Testis (tissue), 3 donors: ENCODE data around the gene MAPK10. TPM values are rescaled to one million over a fixed set of nuclear protein-coding genes. Genes with fewer than 3 reads are reported as not detected.
"Not testable (repeated sequence)": the region's sequence is repeated elsewhere in the genome, so short reads cannot be mapped to it uniquely, and the experiment has no call there.

ENCODE experiments used
- DNase-seq: peaks from one replicate; pipeline ENCODE4 v3.0.0-alpha.2; 2019
- H3K27ac ChIP-seq, 2 donors: fragments of 200-600 bp; sonication (generic); one replicate each; pipeline ENCODE4 v1.5.1; 2019
- H3K27me3 ChIP-seq: fragments of 200-600 bp; sonication (generic); one replicate; pipeline ENCODE4 v1.5.1; 2019
- H3K36me3 ChIP-seq: fragments of 200-600 bp; sonication (generic); one replicate; pipeline ENCODE4 v1.5.1; 2017; ENCODE audit warnings: low read depth; ENCODE audit errors: missing control alignments
- H3K4me1 ChIP-seq: fragments of 200-600 bp; sonication (generic); one replicate; pipeline ENCODE4 v1.5.1; 2019
- H3K4me3 ChIP-seq, 2 donors: fragments of 200-600 bp; sonication (generic); one replicate each; pipeline ENCODE4 v1.5.1; 2017 to 2019
- H3K9me3 ChIP-seq: fragments of 200-600 bp; sonication (generic); one replicate; pipeline ENCODE4 v1.5.1; 2017
- CTCF ChIP-seq, 3 experiments: fragments of 450-650 bp in 2 of 3; fragments of 200-600 bp in 1 of 3; sonication (generic) in 1 of 3; IDR thresholded peaks; one replicate each; pipeline ENCODE4 v1.5.1; 2016 to 2019; ENCODE audit warnings: antibody characterized with exemption in 3 of 3, mild to moderate bottlenecking in 2 of 3, moderate library complexity in 1 of 3
- POLR2A ChIP-seq: fragments of 450-650 bp; IDR thresholded peaks from one replicate; pipeline ENCODE4 v1.6.1; 2017; ENCODE audit warnings: antibody characterized with exemption, mild to moderate bottlenecking, moderate library complexity
- WGBS, 2 donors: methylation state at CpG; one replicate each; pipeline ENCODE4 v1.1.5; 2018; 5-methylcytosine and 5-hydroxymethylcytosine counted together
- intact Hi-C: fragments of 100-400 bp; cut with DNase I; formaldehyde crosslinking; loops from one replicate; pipeline ENCODE4 v1.15.1; 2023; ENCODE audit warnings: low total_unique reads
- polyA plus RNA-seq: library from polyadenylated mRNA; stranded (reverse); fragments of 350-450 nt; fragmentation: Illumina TruSeq; extraction: RNeasy Lipid Tissue Mini Kit (QIAGEN cat#74804); gene quantifications from one replicate; pipeline ENCODE4 v1.2.3, GENCODE V29; 2014; ENCODE audit warnings: low read depth, low replicate concordance; ENCODE audit not compliant: insufficient read depth
- total RNA-seq, 2 donors: library from RNA; depleted of rRNA; stranded (reverse); fragments of >200 nt; gene quantifications; one replicate each; pipeline ENCODE4 v1.2.3, GENCODE V29; 2016

The MAPK10 gene
- total and polyA plus RNA-seq, 3 donors from 2014 or later: 56.1 to 64.6 (median 61.1) TPM

GRCh38 chr4:85965529-85965928, 394.3 kb downstream of the MAPK10 start:
- DNase-seq: no peak
- intact Hi-C loops: loop anchor here (5.0 kb wide), 1 partner anchor 818 kb away; no protein-coding TSS in a partner anchor
- Histone ChIP-seq H3K36me3 (no peaks in the 10 kb centered on the region), H3K4me1 (no peaks in the 10 kb centered on the region), H3K27me3 (no peaks in the 10 kb centered on the region), H3K4me3 (no peak overlapping the region), H3K27ac (no peak overlapping the region), H3K9me3 (no peaks in the 10 kb centered on the region)
- 88 to 92% methylated on average over 1 of the region's 1 CpG for WGBS, 2 donors
- no peak for TF ChIP-seq POLR2A

- 95 to 97% methylated on average over 4 of the region's 4 CpGs for WGBS, 2 donors
- intact Hi-C loops: loop anchor here (5.0 kb wide), 1 partner anchor 818 kb away; no protein-coding TSS in a partner anchor
These were observed 394.8 kb downstream of the MAPK10 start for GRCh38 chr4:85965017-85965416.

GRCh38 chr4:85964298-85964697, 395.6 kb downstream of the MAPK10 start:
- no peak for TF ChIP-seq CTCF (IDR thresholded peaks at IDR 0.05)
- no peak for TF ChIP-seq POLR2A
- intact Hi-C loops: no loop called here
- no peak for DNase-seq
- H3K4me3 ChIP-seq: no peak overlapping the region
- H3K4me1 ChIP-seq: no peaks in the 10 kb centered on the region
- no peaks in the 10 kb centered on the region for H3K36me3 ChIP-seq
- no peaks in the 10 kb centered on the region for H3K27me3 ChIP-seq
- H3K9me3 ChIP-seq: no peaks in the 10 kb centered on the region
- H3K27ac ChIP-seq: no peak overlapping the region

More at GRCh38 chr4:85965017-85965416, 394.8 kb downstream of the MAPK10 start:
- not testable (repeated sequence) for H3K9me3 ChIP-seq, H3K4me1 ChIP-seq, DNase-seq, H3K36me3 ChIP-seq, H3K27ac ChIP-seq, H3K27me3 ChIP-seq, H3K4me3 ChIP-seq

GRCh38 chr4:85963231-85963630, 396.6 kb downstream of the MAPK10 start:
- Histone ChIP-seq H3K9me3 (no peaks in the 10 kb centered on the region), H3K36me3 (no peaks in the 10 kb centered on the region), H3K4me3 (no peak overlapping the region), H3K27me3 (no peaks in the 10 kb centered on the region), H3K4me1 (no peaks in the 10 kb centered on the region), H3K27ac (no peak overlapping the region)
- intact Hi-C loops: no loop called here
- TF ChIP-seq CTCF (IDR thresholded peaks at IDR 0.05) (no peak), POLR2A (no peak)
- 93 to 94% methylated on average over 1 of the region's 1 CpG for WGBS, 2 donors
- no peak for DNase-seq

GRCh38 chr4:85961887-85962286, 398.0 kb downstream of the MAPK10 start:
- WGBS, 2 donors: 88 to 90% methylated on average over 4 of the region's 4 CpGs
- Histone ChIP-seq H3K27me3 (no peaks in the 10 kb centered on the region), H3K27ac (no peak overlapping the region), H3K4me1 (no peaks in the 10 kb centered on the region), H3K36me3 (no peaks in the 10 kb centered on the region), H3K4me3 (no peak overlapping the region), H3K9me3 (no peaks in the 10 kb centered on the region)
- DNase-seq: no peak
- intact Hi-C loops: no loop called here
- TF ChIP-seq POLR2A: no peak
- TF ChIP-seq CTCF (IDR thresholded peaks at IDR 0.05): no peak

GRCh38 chr4:85956293-85956945, 403.4 kb downstream of the MAPK10 start:
- 87 to 89% methylated on average over 14 to 17 of the region's 17 CpGs for WGBS, 2 donors
- no peak for DNase-seq
- no peak for TF ChIP-seq CTCF (IDR thresholded peaks at IDR 0.05)
- no peak for TF ChIP-seq POLR2A
- Histone ChIP-seq H3K4me3 (no peak overlapping the region), H3K27ac (no peak overlapping the region), H3K36me3 (no peaks in the 10 kb centered on the region), H3K27me3 (no peaks in the 10 kb centered on the region), H3K4me1 (no peaks in the 10 kb centered on the region), H3K9me3 (no peaks in the 10 kb centered on the region)
- intact Hi-C loops: no loop called here
